Kidney epithelial cell (primary cell): ENCODE results near the gene MAN2A1. TPM values are rescaled to one million over a fixed set of nuclear protein-coding genes. Genes with fewer than 3 reads are reported as not detected.

Source experiments
- DNase-seq: peaks from one replicate; pipeline ENCODE4 v3.0.0-alpha.2; 2010; ENCODE audit warnings: low read depth
- H3K27me3 ChIP-seq: 2 replicates; pipeline ENCODE4 v1.6.0; 2011; ENCODE audit warnings: low read length; ENCODE audit not compliant: control insufficient read depth, insufficient read depth
- H3K36me3 ChIP-seq: 2 replicates; pipeline ENCODE4 v1.5.1; 2011; ENCODE audit warnings: low read length; ENCODE audit not compliant: control insufficient read depth, insufficient read depth
- H3K4me3 ChIP-seq: 2 replicates; pipeline ENCODE4 v1.5.1; 2011; ENCODE audit warnings: low read depth, mild to moderate bottlenecking, control low read depth, low read length
- total RNA-seq: library from RNA; depleted of rRNA; stranded (reverse); fragments of >200 nt; gene quantifications from 2 replicates; pipeline ENCODE4 v1.2.3, GENCODE V29; 2015
- TF ChIP-seq, protein P1 (sequence below): IDR thresholded peaks from 2 replicates; pipeline ENCODE4 v1.5.1; 2011; ENCODE audit warnings: mild to moderate bottlenecking, moderate library complexity, low read length, control low read depth, inconsistent platforms; ENCODE audit not compliant: insufficient read depth, poor library complexity, severe bottlenecking

The MAN2A1 gene
- total RNA-seq, 1 donor from 2014 or later = 53.1 TPM

GRCh38 chr5:109852371-109853155 lies 162.8 kb downstream of the MAN2A1 start:
- Histone ChIP-seq H3K4me3 (no peak overlapping the region), H3K27me3 (no peaks in the 10 kb centered on the region), H3K36me3 (no peaks in the 10 kb centered on the region)
- no peak for DNase-seq
- TF ChIP-seq, protein P1, sequence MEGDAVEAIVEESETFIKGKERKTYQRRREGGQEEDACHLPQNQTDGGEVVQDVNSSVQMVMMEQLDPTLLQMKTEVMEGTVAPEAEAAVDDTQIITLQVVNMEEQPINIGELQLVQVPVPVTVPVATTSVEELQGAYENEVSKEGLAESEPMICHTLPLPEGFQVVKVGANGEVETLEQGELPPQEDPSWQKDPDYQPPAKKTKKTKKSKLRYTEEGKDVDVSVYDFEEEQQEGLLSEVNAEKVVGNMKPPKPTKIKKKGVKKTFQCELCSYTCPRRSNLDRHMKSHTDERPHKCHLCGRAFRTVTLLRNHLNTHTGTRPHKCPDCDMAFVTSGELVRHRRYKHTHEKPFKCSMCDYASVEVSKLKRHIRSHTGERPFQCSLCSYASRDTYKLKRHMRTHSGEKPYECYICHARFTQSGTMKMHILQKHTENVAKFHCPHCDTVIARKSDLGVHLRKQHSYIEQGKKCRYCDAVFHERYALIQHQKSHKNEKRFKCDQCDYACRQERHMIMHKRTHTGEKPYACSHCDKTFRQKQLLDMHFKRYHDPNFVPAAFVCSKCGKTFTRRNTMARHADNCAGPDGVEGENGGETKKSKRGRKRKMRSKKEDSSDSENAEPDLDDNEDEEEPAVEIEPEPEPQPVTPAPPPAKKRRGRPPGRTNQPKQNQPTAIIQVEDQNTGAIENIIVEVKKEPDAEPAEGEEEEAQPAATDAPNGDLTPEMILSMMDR = no peak

- Histone ChIP-seq H3K4me3 (no peak overlapping the region), H3K36me3 (no peaks in the 10 kb centered on the region), H3K27me3 (no peaks in the 10 kb centered on the region)
- DNase-seq = no peak
- TF ChIP-seq, protein P1 = no peak
These were observed 163.7 kb downstream of the MAN2A1 start for GRCh38 chr5:109853377-109853776.

DNA sequence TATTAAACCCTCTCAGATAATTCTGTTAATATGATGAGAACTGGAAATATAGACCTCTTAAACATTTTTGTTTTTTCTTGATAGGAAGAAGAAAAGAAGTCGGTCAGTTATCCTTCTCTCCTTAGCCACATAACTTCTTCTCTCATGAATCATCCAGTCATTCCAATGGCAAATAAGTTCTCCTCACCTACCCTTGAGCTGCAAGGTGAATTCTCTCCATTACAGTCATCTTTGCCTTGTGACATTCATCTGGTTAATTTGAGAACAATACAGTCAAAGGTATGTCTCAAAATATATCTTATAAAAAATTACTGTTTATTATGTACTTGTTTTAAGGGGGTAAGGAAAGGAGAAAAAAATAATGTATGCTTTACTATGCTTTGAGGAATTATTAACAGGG lies 165.3 kb downstream of the MAN2A1 start:
- Histone ChIP-seq H3K36me3 (no peaks in the 10 kb centered on the region), H3K4me3 (no peak overlapping the region), H3K27me3 (no peaks in the 10 kb centered on the region)
- TF ChIP-seq, protein P1 = no peak
- no peak for DNase-seq

DNA sequence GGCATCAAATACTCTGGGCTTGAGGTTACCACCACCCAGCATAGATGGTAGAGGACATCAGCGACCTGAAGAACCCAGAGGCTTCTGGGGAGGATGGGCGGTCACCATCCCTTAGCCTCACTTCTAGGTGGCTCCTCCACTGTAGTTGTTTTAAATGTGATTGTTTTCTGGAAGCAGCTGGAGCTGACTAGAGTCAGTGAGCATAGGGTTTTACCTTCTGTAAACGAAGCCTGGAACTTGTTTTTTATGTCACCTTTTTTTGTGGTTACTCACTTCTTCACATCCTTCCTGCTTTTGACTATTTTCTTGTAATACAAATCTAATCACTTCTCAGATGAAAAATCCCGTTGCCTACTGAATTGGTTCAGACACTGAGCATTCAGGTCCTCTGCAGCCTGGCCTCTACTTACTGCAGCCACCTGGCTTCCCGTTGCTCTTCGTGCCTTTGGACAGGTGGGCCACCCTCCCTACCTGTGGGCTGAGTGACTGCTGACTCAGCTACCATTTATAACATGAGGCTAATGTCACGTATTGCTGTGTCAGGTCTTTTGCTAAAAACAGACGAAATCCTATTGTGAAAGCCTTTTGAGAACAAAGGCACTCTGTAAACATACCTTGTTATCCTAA lies 167.8 kb downstream of the MAN2A1 start:
- no peak for DNase-seq
- Histone ChIP-seq H3K4me3 (no peak overlapping the region), H3K27me3 (no peaks in the 10 kb centered on the region), H3K36me3 (no peaks in the 10 kb centered on the region)
- TF ChIP-seq, protein P1 = no peak

- no peak for DNase-seq
- Histone ChIP-seq H3K27me3 (no peaks in the 10 kb centered on the region), H3K4me3 (no peak overlapping the region), H3K36me3 (no peaks in the 10 kb centered on the region)
- TF ChIP-seq, protein P1 = no peak
These were observed 169.8 kb downstream of the MAN2A1 start for GRCh38 chr5:109859537-109859936.

- DNase-seq = no peak
- Histone ChIP-seq H3K27me3 (no peaks in the 10 kb centered on the region), H3K4me3 (no peak overlapping the region), H3K36me3 (no peaks in the 10 kb centered on the region)
- TF ChIP-seq, protein P1 = no peak
These were observed 172.6 kb downstream of the MAN2A1 start for GRCh38 chr5:109862301-109862700.
